AG20443 (cell line): Measurements from ENCODE around the gene TRIM50.
"Not testable (repeated sequence)": the region's sequence is repeated elsewhere in the genome, so short reads cannot be mapped to it uniquely, and the experiment has no call there.

Experiments used
- DNase-seq: peaks from one replicate; pipeline ENCODE4 v3.0.0; 2012; ENCODE audit warnings: low spot score, mixed read lengths

The TRIM50 gene

DNA sequence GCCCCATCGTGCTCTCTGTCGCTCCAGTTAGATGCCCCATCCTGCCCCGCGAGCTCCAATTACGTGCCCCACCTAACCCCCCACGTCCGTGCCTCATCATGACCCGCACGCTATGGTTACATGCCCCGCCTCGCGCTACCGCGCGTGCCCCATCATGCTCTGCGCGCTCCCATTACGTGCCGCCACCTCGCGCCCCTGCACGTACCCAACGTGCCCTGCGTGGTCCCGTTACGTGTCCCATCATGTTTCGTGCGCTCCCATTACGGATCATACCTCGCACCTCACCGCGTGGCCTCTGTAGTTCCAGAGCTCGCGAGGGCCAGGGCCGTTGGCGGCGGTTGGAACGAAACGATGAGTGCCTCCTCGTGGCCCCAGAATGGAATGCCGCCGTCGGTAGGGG is at the start of gene TRIM50, which contains the start of gene FKBP6:
TRIM50 (minus strand) TSS at position 161 of the 400 bp plus-strand sequence. CDS start 3,295 bp downstream, outside the sequence.
FKBP6 (plus strand) TSS at position 240 of the 400 bp plus-strand sequence. CDS start 268 bp downstream, outside the sequence.
- DNase-seq, result not testable (repeated sequence)

DNA sequence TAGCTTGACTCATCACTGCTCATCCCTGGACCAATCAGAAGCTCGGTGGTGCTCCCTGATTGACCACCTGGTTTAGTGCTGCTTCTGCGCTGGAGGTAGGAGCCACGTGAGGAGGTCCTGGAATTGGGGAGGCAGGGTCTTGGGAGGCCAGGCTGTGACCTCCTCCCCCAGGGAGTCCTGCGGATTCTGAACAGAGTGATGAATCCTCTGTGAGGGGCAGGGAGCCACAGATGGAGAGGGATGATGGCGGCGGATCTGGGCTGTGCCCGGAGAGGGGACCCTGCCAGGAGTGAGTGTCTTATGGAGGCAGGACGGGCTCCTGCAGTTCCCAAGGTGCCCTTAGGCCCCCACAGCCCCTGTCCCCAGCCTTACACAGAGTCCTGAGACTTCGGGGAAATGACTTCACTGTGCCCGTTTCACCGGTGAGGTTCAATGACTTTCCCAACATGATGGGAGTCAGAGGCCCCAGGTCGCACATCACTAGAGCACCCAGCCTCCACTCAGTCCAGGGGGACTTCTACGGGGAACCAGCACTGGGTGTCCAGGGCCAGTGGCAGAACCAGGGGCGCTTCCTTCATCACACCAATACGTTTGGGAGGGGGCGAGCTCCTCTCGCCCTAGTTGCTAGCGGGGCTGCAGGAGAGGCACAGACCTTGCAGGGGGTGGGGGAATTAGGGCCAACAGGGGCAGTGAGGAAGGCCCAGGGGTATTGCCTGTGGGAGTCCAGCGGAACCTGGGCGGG is 49.0 kb upstream of the TRIM50 start:
- no peak for DNase-seq

DNA sequence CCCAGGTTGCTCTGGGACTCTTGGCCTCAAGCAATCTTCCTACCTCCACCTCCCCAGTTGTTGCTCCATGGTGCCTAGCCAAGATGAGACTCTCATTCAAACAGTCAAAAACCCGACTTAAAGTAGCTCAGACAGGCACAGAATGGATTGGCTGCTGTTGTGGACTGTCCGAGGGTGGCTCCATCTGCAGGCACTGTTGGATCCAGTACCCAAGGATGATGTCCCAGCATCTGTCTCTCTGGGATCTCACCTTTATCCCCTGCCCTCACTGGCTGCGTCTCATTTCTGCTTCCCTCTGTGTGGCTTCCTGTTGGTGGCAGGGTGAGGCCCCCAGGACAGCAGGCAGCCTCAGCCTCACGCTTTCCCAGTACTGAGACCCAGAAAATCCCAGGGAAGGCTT is 48.4 kb upstream of the TRIM50 start:
- not testable (repeated sequence) for DNase-seq

DNA sequence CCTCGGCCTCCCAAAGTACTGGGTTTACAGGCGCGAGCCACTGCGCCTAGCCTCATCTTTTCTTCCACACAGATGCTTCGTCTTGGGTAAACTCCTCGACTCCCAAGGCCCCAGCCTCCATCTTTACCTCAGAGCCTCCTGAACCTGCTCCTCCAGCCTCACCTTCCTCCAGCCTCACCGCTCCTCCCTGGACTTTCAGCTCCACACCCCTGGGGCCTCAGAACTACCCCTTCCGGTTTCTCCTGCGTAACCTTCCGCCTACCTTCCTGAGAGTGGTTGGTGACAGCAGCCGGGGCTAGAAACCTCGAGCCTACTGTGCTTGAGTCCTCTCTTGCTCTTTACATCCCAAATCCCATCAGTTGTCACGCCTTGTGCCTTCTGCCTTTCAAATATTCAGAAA is 45.9 kb upstream of the TRIM50 start:
- no peak for DNase-seq

DNA sequence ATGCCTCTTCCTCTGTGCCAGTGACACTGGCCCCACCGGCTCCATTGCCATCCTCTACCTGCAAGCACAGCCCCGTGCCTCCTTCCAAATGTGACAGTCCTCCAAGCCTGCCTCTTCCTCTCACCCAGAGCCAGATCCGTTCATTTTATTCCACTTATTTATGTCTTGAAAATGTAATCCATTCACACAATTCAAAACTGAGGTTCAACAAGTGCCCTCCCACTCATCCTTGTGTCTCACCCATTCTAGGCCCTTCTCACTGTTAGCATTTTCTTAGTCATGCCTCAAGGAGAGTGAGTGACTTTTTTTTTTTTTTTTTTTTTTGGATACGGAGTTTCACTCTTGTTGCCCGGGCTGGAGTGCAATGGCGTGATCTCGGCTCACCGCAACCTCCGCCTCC is 41.7 kb upstream of the TRIM50 start:
- no peak for DNase-seq

DNA sequence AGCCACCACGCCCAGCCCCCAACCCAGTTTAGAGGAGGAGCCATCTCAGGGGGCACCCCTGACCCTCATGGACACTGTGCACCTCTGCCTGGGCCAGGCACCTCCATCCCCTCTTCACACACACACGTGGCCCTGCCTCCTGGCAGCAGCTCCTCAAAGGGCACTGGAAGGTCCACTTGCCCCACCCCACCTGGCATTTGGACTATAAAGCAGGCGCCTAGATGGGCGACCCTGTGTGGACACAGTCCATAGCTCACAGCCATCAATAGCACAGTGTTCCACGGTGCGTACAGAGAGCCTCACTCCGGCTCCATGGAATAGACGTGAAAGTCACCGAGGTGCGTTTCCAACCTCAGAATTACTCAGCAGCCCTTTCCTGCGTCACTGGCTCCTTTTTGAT is 41.1 kb upstream of the TRIM50 start:
- DNase-seq, result no peak

DNA sequence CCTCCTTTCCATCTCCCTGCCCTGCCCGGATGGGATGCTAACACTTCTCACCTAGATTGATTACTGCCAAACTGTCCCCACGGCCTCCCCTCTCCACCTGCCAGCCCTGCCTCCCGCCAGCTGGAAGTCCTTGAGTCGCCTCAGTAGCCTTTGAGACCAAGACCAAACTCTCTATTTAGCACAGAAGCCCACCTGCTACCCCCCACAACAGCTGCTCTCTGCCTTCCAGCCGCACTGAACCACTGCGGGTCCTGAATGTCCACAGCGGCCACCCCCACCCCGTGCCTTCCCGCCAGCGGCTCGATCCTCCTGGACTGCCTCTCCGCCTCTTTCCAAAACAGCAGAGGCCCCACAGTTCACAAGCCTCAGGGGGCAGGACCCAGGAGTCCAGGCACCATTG is 39.1 kb upstream of the TRIM50 start:
- no peak for DNase-seq

DNA sequence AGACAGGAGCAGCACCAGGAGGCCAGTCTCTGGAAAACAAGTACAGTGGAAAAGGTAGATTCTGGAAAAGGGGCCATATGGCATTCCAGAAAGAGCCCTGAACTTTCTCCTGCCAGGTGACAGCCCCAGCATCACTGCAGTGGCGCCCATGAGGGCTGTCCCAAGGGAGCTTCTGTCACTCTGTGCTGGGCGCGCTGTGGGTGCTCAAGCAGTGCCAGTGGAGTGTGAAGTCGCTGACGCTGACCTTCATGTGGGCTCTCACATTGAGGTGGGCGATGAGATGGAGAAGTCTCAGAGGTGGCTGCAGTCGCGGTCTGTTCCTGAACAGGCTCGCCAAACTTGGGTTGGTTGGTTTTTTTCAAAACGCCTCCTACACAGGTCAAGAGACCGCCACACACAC is 38.2 kb upstream of the TRIM50 start:
- no peak for DNase-seq

DNA sequence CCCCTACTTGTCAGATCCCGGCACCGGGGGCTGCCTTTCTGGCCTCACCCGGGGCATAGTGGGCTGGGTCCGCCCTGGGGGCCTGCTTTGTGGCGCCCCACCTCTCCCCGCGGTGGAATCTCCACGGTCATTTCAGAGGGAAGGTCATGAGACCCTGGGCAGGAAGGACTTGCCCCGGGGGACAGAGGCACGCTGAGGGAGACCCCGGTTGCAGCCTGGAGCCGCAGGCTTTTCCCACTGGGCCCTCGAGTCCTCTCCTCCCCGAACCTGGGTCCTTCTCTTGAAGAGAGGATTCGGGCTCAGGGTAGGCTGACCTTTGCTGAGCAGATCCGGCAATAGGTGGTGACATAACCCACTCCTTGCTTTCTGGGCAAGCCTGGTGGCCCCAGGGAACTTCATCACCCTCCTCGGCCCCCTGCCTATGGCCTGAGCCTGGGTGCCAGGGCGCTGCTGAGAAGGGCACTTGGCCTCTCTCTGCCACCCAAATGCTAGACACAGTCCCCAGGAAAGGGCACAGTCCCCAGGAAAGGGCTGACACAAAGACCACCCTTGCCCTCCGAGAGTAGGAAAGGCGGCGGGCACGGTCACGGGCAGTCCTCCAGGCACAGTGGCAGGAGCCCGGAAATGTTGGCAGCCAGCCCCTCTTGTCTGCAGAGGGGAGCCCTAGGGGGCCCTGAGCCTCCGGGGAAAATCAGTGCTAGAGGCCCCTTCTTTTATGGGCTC is 36.3 kb upstream of the TRIM50 start:
- no peak for DNase-seq

DNA sequence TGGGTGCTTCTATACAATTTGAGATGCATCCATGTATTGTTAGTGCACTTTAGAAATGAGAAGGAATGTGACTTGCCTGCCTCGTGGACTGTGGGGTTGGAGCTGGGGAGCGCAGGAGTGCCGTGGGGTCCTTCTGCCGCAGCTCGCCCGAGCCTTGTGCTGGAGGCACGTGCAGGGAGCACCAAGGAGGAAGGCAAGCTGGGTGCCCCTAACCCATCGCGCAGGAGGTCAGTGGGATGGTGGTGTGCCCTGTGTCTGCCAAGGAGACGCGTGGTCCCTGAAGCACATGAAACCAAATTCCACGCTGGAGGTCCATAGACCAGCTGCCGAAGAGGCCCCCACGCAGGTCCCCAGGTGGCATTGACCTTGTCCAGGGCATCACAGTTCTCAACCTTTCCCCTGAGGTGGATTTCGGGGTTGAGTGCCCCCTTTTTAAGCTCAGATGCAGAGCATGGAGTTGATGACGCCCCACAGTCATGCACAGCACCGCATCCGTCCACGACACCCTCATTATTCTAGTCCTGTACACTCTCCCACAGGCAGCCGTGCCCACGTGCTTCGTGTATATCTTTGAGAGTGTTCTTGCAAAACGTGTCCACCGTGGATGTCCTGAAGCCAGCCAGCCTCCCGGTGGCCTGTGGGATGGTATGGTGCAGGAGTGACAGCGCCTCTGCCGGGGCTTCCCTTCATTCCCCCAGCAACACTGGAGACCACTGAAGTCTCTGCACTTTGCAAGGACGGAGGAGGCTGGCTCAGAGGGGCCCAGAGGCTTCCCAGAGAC is 35.5 kb upstream of the TRIM50 start:
- DNase-seq, result no peak

DNA sequence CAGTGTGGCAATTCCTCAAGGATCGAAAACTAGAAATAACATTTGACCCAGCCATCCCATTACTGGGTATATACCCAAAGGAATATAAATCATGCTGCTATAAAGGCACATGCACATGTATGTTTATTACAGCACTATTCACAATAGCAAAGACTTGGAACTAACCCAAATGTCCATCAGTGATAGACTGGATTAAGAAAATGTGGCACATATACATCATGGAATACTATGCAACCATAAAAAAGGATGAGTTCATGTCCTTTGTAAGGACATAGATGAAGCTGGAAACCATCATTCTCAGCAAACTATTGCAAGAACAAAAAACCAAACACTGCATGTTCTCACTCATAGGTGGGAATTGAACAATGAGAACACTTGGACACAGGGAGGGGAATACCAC is 32.7 kb upstream of the TRIM50 start:
- not testable (repeated sequence) for DNase-seq

DNA sequence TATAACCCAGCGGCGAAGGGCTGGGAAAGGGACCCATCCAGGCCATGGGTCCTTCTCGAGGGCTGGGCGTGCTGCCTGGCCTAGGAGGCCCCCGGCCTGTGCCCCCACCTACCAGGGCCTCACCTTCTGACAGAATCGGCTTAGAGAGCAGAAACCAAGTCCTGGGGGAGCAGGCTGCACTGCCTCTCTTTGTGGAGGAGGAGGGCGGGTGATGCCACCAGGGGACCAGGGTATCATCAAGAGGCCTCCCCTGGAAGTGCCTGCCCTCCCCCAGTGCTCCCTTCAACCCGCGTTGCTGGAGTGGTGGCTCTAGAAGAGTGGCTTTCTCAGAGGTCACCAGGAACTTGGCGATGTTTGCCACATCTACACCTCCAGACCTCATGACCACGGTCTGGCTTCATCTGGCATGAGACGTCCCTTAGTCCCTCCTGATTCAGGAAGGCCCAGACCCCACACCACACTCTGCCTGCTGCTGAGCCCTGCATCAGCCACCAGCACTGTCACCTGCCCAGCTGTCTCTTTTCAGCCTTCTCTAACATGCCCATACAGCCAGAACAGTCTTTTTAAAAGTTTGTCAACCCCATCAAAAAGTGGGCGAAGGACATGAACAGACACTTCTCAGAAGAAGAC is 32.0 kb upstream of the TRIM50 start:
- DNase-seq, result no peak

DNA sequence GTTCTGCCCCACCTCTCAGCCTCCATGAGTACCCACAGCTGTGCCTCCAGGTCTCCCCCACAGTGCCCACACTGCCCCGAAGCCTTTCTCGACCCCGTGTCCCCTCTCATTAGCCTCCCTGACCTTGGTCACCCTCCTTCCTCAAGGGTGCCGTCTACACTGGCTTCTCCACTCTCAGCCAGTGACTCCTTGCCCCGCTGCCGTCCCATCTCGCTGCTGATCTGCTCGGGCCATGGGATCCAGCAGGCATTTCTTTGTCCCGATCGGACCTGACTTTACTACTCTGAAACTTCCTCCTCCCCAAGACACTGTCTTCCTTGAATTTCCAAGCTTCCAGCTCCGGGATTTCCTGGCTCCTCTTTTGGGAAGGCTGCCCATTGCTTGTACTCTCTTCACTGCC is 31.4 kb upstream of the TRIM50 start:
- no peak for DNase-seq

DNA sequence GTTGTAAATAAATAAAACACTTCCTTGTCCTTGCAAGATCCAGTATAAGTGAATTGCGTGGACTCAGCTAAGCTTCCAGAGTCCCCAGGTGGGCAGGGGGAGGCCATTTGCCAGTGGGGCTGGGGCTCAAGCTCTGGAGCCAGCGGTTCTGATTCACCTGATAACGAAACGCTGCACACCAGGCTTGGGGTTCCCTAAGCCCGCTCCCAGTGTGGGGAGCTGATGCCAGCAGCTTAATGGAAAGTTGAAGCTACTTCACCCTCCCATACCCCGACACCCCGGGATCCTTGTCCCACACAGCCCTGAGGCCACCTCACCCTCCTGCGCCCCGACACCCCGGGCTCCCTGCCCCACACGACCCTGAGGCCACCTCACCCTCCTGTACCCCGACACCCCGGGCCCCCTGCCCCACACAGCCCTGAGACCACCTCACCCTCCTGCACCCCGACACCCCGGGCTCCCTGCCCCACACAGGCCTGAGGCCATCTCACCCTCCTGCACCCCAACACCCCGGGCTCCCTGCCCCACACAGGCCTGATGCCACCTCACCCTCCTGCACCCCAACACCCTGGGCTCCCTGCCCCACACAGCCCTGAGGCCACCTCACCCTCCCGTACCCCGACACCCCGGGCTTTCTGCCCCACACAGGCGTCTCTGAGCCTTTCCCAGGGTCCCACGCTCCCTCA is 30.9 kb upstream of the TRIM50 start:
- DNase-seq, result no peak

DNA sequence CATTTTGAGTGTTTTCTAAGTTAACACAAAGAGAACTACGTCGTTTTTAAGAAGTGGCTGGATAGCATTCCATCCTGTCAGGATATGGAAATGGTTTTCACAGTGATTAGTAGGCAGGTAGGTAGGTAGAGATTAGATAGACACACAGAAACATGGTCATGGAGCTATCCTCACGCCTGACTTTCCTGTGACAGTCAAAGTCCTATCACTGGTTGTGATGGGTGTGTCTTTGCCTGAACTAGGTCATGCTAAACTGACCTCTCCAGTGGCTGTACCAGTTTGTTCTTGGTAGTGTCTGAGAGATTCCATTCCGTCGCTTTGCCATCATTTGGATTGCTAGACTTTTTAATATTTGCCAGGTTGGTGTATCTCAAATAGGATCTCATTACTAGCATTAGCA is 28.3 kb upstream of the TRIM50 start:
- no peak for DNase-seq

DNA sequence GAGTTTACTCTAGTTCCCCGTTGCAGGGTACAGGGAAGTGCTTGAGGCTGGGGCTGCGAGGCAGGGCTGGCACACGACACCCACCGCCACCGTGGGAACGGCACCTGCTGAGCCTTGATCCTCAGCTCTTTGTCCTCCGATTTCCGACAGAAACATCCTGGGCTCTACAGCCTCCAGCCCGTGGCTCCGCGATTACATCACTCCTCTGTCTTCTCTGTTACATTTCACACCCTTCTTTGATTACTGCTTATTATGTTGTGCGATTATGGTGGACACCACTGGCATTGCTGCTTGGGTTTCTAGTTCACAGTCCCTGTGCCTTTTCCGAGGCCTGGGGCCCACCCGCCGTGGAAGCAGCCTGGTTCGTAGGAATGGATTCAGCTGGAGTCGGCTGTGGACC is 26.9 kb upstream of the TRIM50 start:
- no peak for DNase-seq

DNA sequence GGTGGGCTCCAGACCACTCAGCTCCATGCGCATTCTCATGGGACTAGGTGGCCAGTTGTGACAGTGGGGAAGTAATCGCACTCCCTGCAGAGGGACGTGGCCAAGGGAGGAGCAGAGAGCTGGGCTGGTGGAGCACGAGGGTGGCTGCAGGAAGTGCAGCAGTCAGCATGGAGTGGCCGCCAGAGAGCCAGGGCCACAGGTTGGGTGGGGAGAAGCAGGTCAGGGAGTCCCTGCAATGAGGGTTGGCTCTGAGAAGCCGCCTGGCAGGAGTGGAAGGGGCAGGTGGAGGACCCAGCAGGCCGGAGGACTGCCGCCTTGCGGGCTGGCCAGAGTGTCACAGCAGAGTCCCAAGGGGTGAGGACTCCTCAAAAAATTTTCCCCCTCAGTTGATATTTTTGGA is 26.3 kb upstream of the TRIM50 start:
- no peak for DNase-seq

DNA sequence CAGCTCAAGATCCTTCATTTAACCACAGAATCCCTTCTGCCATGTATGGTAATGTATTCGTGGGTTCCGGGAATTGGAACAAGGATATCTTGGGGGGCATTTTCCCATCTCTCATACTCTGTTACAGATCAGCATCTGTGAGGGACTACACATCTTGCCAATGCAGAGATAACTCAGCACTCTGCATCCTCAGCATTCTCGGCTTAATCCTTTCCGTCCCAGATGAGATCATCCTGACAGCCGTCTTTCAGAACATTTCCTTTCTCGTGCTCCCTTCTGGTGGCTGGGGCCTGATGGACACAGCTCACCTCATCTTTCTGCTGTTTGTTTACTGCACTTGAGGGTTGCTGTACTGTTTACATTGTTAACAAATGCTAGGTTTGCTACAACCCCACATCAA is 25.4 kb upstream of the TRIM50 start:
- DNase-seq, result no peak

DNA sequence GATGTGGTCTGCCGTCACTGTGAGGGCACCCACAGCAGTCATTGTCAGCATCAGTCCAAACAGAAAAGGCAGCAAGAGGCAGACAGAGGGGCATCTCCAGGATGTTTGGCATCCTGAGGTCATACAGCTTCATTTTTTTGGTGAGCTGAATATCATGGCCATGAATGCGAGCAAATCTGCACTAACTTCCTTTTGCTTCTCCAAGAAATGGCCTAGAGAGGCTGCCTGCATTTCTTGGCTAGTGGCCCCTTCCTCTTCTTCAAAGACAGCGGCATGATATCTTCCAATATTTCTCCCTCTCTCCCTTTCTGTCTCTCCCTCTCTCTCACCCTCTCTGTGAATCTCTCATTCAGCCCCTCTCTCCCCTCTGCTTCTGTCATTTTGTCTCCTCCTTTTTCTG is 24.9 kb upstream of the TRIM50 start:
- no peak for DNase-seq

DNA sequence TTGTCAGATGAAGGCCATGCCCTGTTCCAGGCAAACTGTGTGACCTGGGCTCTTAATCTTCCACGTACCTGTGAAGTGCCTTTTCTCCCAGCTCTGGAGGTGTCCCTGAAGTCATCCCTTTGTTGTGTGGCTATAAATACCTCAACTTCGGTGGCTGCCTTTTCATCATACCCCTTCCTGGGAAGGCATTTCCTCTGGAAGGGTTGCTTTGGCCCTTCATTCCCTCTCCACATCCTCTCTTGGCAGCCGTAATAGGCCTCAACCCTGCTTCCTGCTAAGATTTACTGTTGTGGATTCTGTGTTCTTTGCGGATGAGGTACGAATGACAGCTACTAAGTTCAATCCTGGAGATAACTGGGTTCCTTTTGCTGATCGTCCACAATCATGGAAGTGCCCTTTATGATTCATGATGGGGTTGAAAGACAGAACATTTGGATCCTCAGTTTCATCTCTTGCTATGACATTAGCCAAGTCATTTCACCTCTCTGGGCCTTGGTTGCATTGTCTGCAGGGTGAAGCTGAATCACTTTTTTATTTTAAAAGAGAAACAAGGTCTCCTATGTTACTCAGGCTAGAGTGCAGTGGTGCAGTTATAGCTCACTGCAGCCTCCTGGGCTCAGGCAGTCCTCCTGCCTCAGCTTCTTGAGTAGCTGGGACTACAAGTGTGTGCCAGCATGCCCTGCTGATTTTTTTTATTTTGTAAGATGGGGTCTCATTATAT is 23.7 kb upstream of the TRIM50 start:
- no peak for DNase-seq
